ENCODE results near the gene SERTAD2.

GRCh38 chr2:64699712-64700111, 46.0 kb upstream of the SERTAD2 start:
- TF ChIP-seq CTCF (IDR thresholded peaks at IDR 0.05; ENCODE audit: insufficient read depth, low read depth, low read length) (no peak), EZH2 (IDR thresholded peaks at IDR 0.05; ENCODE audit: insufficient read depth, low read length) (no peak)

Measured in astrocyte (in vitro differentiated cells and primary cell).